Stomach smooth muscle (tissue), 2 donors: ENCODE measurements around the gene MYH2.
"Not testable (repeated sequence)": the region's sequence is repeated elsewhere in the genome, so short reads cannot be mapped to it uniquely, and the experiment has no call there.

Experiments used
- H3K27ac ChIP-seq: one replicate; pipeline ENCODE4 v1.7.0; 2013; ENCODE audit warnings: mild to moderate bottlenecking, low read length, inconsistent platforms
- H3K27me3 ChIP-seq, 2 donors: one replicate each; pipeline ENCODE4 v1.7.0; 2013; ENCODE audit warnings: low read length in 2 of 2; ENCODE audit not compliant: insufficient read depth in 2 of 2, control insufficient read depth in 1 of 2
- H3K36me3 ChIP-seq, 2 donors: one replicate each; pipeline ENCODE4 v1.7.0; 2013; ENCODE audit warnings: low read length in 2 of 2; ENCODE audit not compliant: control insufficient read depth in 2 of 2, insufficient read depth in 2 of 2
- H3K4me1 ChIP-seq: one replicate; pipeline ENCODE4 v1.7.0; 2013; ENCODE audit warnings: low read length; ENCODE audit not compliant: control insufficient read depth, insufficient read depth
- H3K4me3 ChIP-seq, 2 donors: one replicate each; pipeline ENCODE4 v1.7.0; 2013; ENCODE audit warnings: low read length in 2 of 2
- H3K9ac ChIP-seq, 2 donors: one replicate each; pipeline ENCODE4 v1.7.0; 2013; ENCODE audit warnings: low read length in 2 of 2, mild to moderate bottlenecking in 1 of 2
- H3K9me3 ChIP-seq, 2 donors: one replicate each; pipeline ENCODE4 v1.7.0; 2013; ENCODE audit warnings: low read length in 2 of 2; ENCODE audit not compliant: control insufficient read depth in 2 of 2
- donor health status: healthy.
- donor health status: Pancreatic carcinoma.

The MYH2 gene

GRCh38 chr17:10556301-10557005, 7.0 kb upstream of the MYH2 start:
- no peaks in the 10 kb centered on the region for H3K4me1 ChIP-seq
- no peak overlapping the region for H3K4me3 ChIP-seq
- H3K27me3 ChIP-seq = no peaks in the 10 kb centered on the region
- H3K27ac ChIP-seq = no peak overlapping the region
- H3K9ac ChIP-seq = no peak overlapping the region
- H3K9me3 ChIP-seq = no peaks in the 10 kb centered on the region
- H3K36me3 ChIP-seq = no peaks in the 10 kb centered on the region

GRCh38 chr17:10550014-10550413, 556 bp upstream of the MYH2 start:
- no peaks in the 10 kb centered on the region for H3K27me3 ChIP-seq
- no peaks in the 10 kb centered on the region for H3K36me3 ChIP-seq
- no peaks in the 10 kb centered on the region for H3K4me1 ChIP-seq
- H3K4me3 ChIP-seq = no peak overlapping the region
- no peak overlapping the region for H3K9ac ChIP-seq
- H3K9me3 ChIP-seq = no peaks in the 10 kb centered on the region
- H3K27ac ChIP-seq = no peak overlapping the region

GRCh38 chr17:10547351-10547750, 2.1 kb downstream of the MYH2 start:
- Histone ChIP-seq H3K9ac (no peak overlapping the region), H3K36me3 (no peaks in the 10 kb centered on the region), H3K27me3 (no peaks in the 10 kb centered on the region), H3K9me3 (no peaks in the 10 kb centered on the region), H3K4me1 (no peaks in the 10 kb centered on the region), H3K4me3 (no peak overlapping the region), H3K27ac (no peak overlapping the region)

- H3K27ac ChIP-seq, H3K36me3 ChIP-seq, H3K27me3 ChIP-seq, H3K4me3 ChIP-seq, H3K9me3 ChIP-seq, H3K9ac ChIP-seq, H3K4me1 ChIP-seq: not testable (repeated sequence)
Observed at GRCh38 chr17:10543486-10543885, 6.0 kb downstream of the MYH2 start.

GRCh38 chr17:10541179-10541578, 8.3 kb downstream of the MYH2 start:
- H3K4me1 ChIP-seq, H3K9me3 ChIP-seq, H3K27ac ChIP-seq, H3K27me3 ChIP-seq, H3K4me3 ChIP-seq, H3K36me3 ChIP-seq, H3K9ac ChIP-seq: not testable (repeated sequence)

GRCh38 chr17:10532026-10532425, 17.4 kb downstream of the MYH2 start:
- H3K4me3 ChIP-seq = no peak overlapping the region
- H3K27me3 ChIP-seq = no peaks in the 10 kb centered on the region
- H3K9ac ChIP-seq = no peak overlapping the region
- peaks cover 0 to 2% of the 10 kb centered on the region in 2 donors for H3K9me3 ChIP-seq
- H3K4me1 ChIP-seq = no peaks in the 10 kb centered on the region
- H3K27ac ChIP-seq = no peak overlapping the region
- no peaks in the 10 kb centered on the region for H3K36me3 ChIP-seq

- no peaks in the 10 kb centered on the region for H3K27me3 ChIP-seq
- no peak overlapping the region for H3K4me3 ChIP-seq
- H3K9ac ChIP-seq = no peak overlapping the region
- no peak overlapping the region for H3K27ac ChIP-seq
- no peaks in the 10 kb centered on the region for H3K36me3 ChIP-seq
- peaks cover 0 to 2% of the 10 kb centered on the region in 2 donors for H3K9me3 ChIP-seq
- H3K4me1 ChIP-seq = no peaks in the 10 kb centered on the region
Observed at GRCh38 chr17:10527419-10527818, 22.0 kb downstream of the MYH2 start.

GRCh38 chr17:10526517-10526916, 22.9 kb downstream of the MYH2 start:
- Histone ChIP-seq H3K27me3 (no peaks in the 10 kb centered on the region), H3K9me3 (peaks cover 0 to 2% of the 10 kb centered on the region in 2 donors), H3K36me3 (no peaks in the 10 kb centered on the region), H3K4me3 (no peak overlapping the region), H3K9ac (no peak overlapping the region), H3K27ac (no peak overlapping the region), H3K4me1 (no peaks in the 10 kb centered on the region)

- Histone ChIP-seq H3K36me3 (no peaks in the 10 kb centered on the region), H3K9ac (no peak overlapping the region), H3K27ac (no peak overlapping the region), H3K4me3 (no peak overlapping the region), H3K9me3 (peaks cover 0 to 2% of the 10 kb centered on the region in 2 donors), H3K4me1 (no peaks in the 10 kb centered on the region), H3K27me3 (no peaks in the 10 kb centered on the region)
Observed at GRCh38 chr17:10523064-10523463, 26.4 kb downstream of the MYH2 start.

- H3K9me3 ChIP-seq = no peaks in the 10 kb centered on the region
- no peaks in the 10 kb centered on the region for H3K4me1 ChIP-seq
- no peak overlapping the region for H3K9ac ChIP-seq
- H3K36me3 ChIP-seq = no peaks in the 10 kb centered on the region
- no peak overlapping the region for H3K4me3 ChIP-seq
- no peaks in the 10 kb centered on the region for H3K27me3 ChIP-seq
- H3K27ac ChIP-seq = no peak overlapping the region
Observed at GRCh38 chr17:10521949-10522348, 27.5 kb downstream of the MYH2 start.

GRCh38 chr17:10518271-10519037, 31.0 kb downstream of the MYH2 start, which contains the start of gene MYH1:
Gene MYH1, minus strand, starts transcription at chr17:10518542. Its CDS starts 1,900 bp downstream, at chr17:10516642.
- Histone ChIP-seq H3K27ac (no peak within 1 kb of the TSS), H3K4me3 (no peak within 1 kb of the TSS), H3K9ac (no peak within 1 kb of the TSS), H3K4me1 (no peaks in the 10 kb centered on the region), H3K36me3 (no peaks in the 10 kb centered on the region), H3K9me3 (peaks cover 0 to 3% of the 10 kb centered on the region in 2 donors), H3K27me3 (no peaks in the 10 kb centered on the region)
